Measurements from ENCODE around the gene LRP5.

LRP5 gene

GRCh38 chr11:68312117-68312779, at the start of gene LRP5:
Gene LRP5 (plus strand): TSS chr11:68312591. CDS start chr11:68312715, 124 bp downstream.
- DNase-seq (ENCODE audit: low read depth) = peak; percentile 19

GRCh38 chr11:68263444-68264035, 48.9 kb upstream of the LRP5 start:
- no peak for DNase-seq (ENCODE audit: low read depth)

GRCh38 chr11:68264244-68264643, 48.1 kb upstream of the LRP5 start:
- no peak for DNase-seq (ENCODE audit: low read depth)

GRCh38 chr11:68264741-68265540, 47.5 kb upstream of the LRP5 start:
- no peak for DNase-seq (ENCODE audit: low read depth)

GRCh38 chr11:68266121-68266891, 46.1 kb upstream of the LRP5 start:
- no peak for DNase-seq (ENCODE audit: low read depth)

- DNase-seq (ENCODE audit: low read depth) = no peak
Measured at GRCh38 chr11:68266936-68267880, 45.2 kb upstream of the LRP5 start.

GRCh38 chr11:68267881-68268240, 44.5 kb upstream of the LRP5 start:
- no peak for DNase-seq (ENCODE audit: low read depth)

- no peak for DNase-seq (ENCODE audit: low read depth)
Measured at GRCh38 chr11:68269414-68270081, 42.8 kb upstream of the LRP5 start.

- DNase-seq (ENCODE audit: low read depth) = no peak
Measured at GRCh38 chr11:68270196-68271022, 42.0 kb upstream of the LRP5 start.

- DNase-seq (ENCODE audit: low read depth) = peak; percentile 41
Measured at GRCh38 chr11:68271023-68271780, 41.2 kb upstream of the LRP5 start.

GRCh38 chr11:68271781-68272608, 40.4 kb upstream of the LRP5 start, which contains the start of gene C11orf24:
Gene C11orf24 (minus strand): TSS chr11:68271973. CDS start chr11:68263767, 8,206 bp downstream.
- DNase-seq (ENCODE audit: low read depth) = peak; percentile 95

GRCh38 chr11:68273026-68273738, 39.2 kb upstream of the LRP5 start:
- no peak for DNase-seq (ENCODE audit: low read depth)

- DNase-seq (ENCODE audit: low read depth) = no peak
Measured at GRCh38 chr11:68274306-68274705, 38.1 kb upstream of the LRP5 start.

GRCh38 chr11:68275721-68276507, 36.5 kb upstream of the LRP5 start:
- DNase-seq (ENCODE audit: low read depth) = peak; percentile 27

GRCh38 chr11:68276861-68277260, 35.5 kb upstream of the LRP5 start:
- no peak for DNase-seq (ENCODE audit: low read depth)

GRCh38 chr11:68279676-68280075, 32.7 kb upstream of the LRP5 start:
- no peak for DNase-seq (ENCODE audit: low read depth)
